Hepatocyte (in vitro differentiated cells): ENCODE measurements around the gene ROCK1.

Experiments used
- CTCF ChIP-seq: fragments of 200-600 bp; sonication (generic); IDR thresholded peaks from 2 replicates; pipeline ENCODE4 v1.5.1; 2016; ENCODE audit warnings: antibody characterized with exemption, mild to moderate bottlenecking; ENCODE audit not compliant: poor library complexity
- EZH2 ChIP-seq: fragments of 200-600 bp; sonication (generic); IDR thresholded peaks from 2 replicates; pipeline ENCODE4 v1.6.1; 2016; ENCODE audit warnings: antibody characterized with exemption, mild to moderate bottlenecking, borderline replicate concordance

GRCh38 chr18:21056545-21056944 lies 55.1 kb downstream of the ROCK1 start:
- TF ChIP-seq CTCF, result no peak
- TF ChIP-seq EZH2, result no peak
